Osteocyte (in vitro differentiated cells): ENCODE results near the gene PROX1. TPM values are rescaled to one million over a fixed set of nuclear protein-coding genes. Genes with fewer than 3 reads are reported as not detected.
"Not testable (repeated sequence)": the region's sequence is repeated elsewhere in the genome, so short reads cannot be mapped to it uniquely, and the experiment has no call there.

ENCODE experiments used
- DNase-seq: peaks from one replicate; pipeline ENCODE4 v3.0.0; 2021; ENCODE audit warnings: mixed read lengths; ENCODE audit not compliant: unreplicated experiment; ENCODE audit errors: extremely low spot score
- H3K27ac Mint-ChIP-seq: one replicate; pipeline ENCODE4 v1.8.0; 2021; ENCODE audit warnings: mild to moderate bottlenecking, mixed read lengths; ENCODE audit not compliant: unreplicated experiment
- H3K27me3 Mint-ChIP-seq: one replicate; pipeline ENCODE4 v1.8.0; 2021; ENCODE audit warnings: mixed read lengths; ENCODE audit not compliant: unreplicated experiment
- H3K36me3 Mint-ChIP-seq: one replicate; pipeline ENCODE4 v1.8.0; 2021; ENCODE audit warnings: mixed read lengths; ENCODE audit not compliant: unreplicated experiment
- H3K4me1 Mint-ChIP-seq: one replicate; pipeline ENCODE4 v1.8.0; 2021; ENCODE audit warnings: mixed read lengths; ENCODE audit not compliant: unreplicated experiment
- H3K4me3 Mint-ChIP-seq: one replicate; pipeline ENCODE4 v1.8.0; 2021; ENCODE audit warnings: mild to moderate bottlenecking, moderate library complexity, mixed read lengths; ENCODE audit not compliant: unreplicated experiment
- H3K9me3 Mint-ChIP-seq: one replicate; pipeline ENCODE4 v1.8.0; 2021; ENCODE audit warnings: mixed read lengths; ENCODE audit not compliant: unreplicated experiment
- CTCF ChIP-seq: fragments of 200-600 bp; sonication (generic); IDR thresholded peaks from 2 replicates; pipeline ENCODE4 v1.5.0; 2021; ENCODE audit warnings: antibody characterized with exemption, mild to moderate bottlenecking, moderate library complexity
- total RNA-seq: library from RNA; stranded (reverse); gene quantifications from 2 replicates; pipeline ENCODE4 v1.2.1, GENCODE V29; 2021

Gene PROX1
- total RNA-seq, 1 donor from 2014 or later: 0.32 TPM

DNA sequence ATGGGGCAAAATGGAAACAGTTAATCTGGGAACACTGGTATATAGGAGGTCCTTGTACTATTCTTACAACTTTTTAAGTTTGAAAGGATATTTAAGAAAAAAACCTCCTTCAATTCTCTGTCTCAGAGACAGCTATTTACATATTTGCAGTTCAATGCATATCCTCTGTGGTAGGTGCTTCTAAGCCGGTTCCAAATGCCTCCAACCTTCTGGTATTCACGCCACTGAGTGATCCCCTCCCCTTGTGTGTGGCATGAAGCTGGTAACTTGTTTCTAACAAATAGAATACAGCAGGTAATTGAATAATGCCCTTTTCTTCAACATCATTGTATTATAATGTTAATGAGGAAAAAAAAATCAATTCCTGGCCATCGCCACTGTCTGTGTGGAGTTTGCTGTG, 91.2 kb downstream of the PROX1 start:
- Mint-ChIP-seq H3K27ac (no peak overlapping the region), H3K4me1 (no peaks in the 10 kb centered on the region), H3K36me3 (no peaks in the 10 kb centered on the region), H3K4me3 (no peak overlapping the region), H3K27me3 (no peaks in the 10 kb centered on the region), H3K9me3 (no peaks in the 10 kb centered on the region)
- DNase-seq: no peak
- TF ChIP-seq CTCF: no peak

- TF ChIP-seq CTCF: no peak
- no peak for DNase-seq
- Mint-ChIP-seq H3K9me3 (no peaks in the 10 kb centered on the region), H3K27me3 (no peaks in the 10 kb centered on the region), H3K27ac (no peak overlapping the region), H3K4me1 (no peaks in the 10 kb centered on the region), H3K4me3 (no peak overlapping the region), H3K36me3 (no peaks in the 10 kb centered on the region)
Measured at GRCh38 chr1:214085325-214085724, 97.6 kb downstream of the PROX1 start.

DNA sequence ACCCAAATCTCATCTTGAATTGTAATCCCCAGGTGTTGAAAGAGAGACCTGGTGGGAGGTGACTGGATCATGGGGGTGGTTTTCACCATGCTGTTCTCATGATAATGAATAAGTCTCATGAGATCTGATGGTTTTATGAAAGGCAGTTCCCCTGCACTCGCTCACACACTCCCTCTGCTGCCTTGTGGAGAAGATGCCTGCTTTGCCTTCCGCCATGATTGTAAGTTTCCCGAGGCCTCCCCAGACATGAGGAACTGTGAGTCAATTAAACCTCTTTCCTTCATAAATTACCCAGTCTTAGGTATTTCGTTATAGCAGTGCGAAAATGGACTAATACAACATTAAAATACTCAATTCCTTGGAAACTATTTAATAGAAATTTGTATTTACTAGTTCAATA, 99.2 kb downstream of the PROX1 start:
- no peaks in the 10 kb centered on the region for H3K36me3 Mint-ChIP-seq
- no peak for TF ChIP-seq CTCF
- H3K4me3 Mint-ChIP-seq: no peak overlapping the region
- no peaks in the 10 kb centered on the region for H3K27me3 Mint-ChIP-seq
- no peak overlapping the region for H3K27ac Mint-ChIP-seq
- no peaks in the 10 kb centered on the region for H3K9me3 Mint-ChIP-seq
- H3K4me1 Mint-ChIP-seq: no peaks in the 10 kb centered on the region
- DNase-seq: no peak

DNA sequence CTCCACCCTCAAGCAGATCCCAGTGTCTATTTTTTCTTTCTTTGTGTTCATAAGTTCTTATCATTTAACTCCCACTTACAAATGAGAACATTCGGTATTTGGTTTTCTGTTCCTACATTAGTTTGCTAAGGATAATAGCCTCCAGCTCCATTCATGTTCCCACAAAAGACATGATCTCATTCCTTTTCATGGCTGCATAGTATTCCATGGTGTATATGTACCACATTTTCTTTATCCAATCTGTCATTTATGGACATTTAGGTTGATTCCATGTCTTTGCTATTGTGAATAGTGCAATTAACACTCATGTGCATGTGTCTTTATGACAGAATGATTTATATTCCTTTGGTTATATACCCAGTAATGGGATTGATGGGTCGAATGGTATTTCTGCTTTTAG, 101.2 kb downstream of the PROX1 start:
- not testable (repeated sequence) for H3K36me3 Mint-ChIP-seq, DNase-seq, H3K4me3 Mint-ChIP-seq, H3K9me3 Mint-ChIP-seq, H3K27ac Mint-ChIP-seq, H3K4me1 Mint-ChIP-seq, H3K27me3 Mint-ChIP-seq
